HTR-8/SVneo (cell line): ENCODE data around the gene GSC2.

Experiments used
- DNase-seq: peaks from one replicate; pipeline ENCODE4 v3.0.0; 2011; ENCODE audit warnings: low spot score, mixed read lengths; ENCODE audit not compliant: insufficient read length
- FAIRE-seq: peaks from 2 replicates; lab custom pipeline; 2011; peaks lifted over from hg19 to GRCh38; lab: Jason Lieb, UNC

Gene GSC2

DNA sequence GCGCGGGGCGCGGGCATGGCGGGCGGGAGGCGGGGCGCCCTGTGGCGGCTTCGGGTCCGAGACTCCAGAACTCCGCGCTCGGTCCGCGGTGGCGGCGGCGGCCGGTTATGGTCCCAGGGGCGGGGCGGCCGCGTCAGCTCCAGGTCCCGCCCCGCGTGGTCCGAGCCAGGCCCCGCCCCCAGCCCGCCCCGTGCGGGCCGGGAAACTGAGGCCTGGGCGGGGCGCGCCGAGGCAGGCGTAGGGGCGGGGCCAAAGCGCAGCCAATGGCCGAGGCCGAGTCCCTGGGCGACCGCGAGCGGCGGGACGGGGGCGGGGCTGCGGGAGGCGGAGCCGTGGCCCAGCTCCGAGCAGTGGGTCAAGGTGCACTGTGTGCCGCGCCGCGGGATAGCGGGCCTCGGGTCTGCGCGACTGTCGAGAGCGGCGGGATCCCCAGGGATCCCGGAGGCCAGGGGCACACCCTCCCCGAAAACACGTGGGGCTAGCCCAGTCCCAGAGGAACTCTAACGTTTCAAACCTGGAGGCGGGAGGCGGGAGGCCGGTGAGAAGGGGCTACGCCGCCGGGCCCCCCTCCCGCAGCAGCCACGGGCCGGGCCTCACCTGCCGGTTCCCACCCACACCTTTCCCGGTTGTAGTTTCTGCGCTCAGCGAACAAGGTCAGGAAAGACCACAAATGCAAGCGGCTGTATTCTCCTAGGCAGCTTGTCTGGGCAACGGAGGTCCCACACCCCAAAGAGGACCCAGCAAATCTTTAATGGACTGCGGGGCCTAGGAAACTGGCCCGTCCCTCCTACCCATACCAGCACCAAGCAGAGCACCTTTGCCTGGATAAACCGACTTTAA is 28.8 kb upstream of the GSC2 start, which contains the start of gene SLC25A1:
SLC25A1 (minus strand) TSS at position 80 of the 840 bp plus-strand sequence; CDS start at position 17, 63 bp downstream.
- DNase-seq (peak; percentile 88), FAIRE-seq (peak; percentile 93)

DNA sequence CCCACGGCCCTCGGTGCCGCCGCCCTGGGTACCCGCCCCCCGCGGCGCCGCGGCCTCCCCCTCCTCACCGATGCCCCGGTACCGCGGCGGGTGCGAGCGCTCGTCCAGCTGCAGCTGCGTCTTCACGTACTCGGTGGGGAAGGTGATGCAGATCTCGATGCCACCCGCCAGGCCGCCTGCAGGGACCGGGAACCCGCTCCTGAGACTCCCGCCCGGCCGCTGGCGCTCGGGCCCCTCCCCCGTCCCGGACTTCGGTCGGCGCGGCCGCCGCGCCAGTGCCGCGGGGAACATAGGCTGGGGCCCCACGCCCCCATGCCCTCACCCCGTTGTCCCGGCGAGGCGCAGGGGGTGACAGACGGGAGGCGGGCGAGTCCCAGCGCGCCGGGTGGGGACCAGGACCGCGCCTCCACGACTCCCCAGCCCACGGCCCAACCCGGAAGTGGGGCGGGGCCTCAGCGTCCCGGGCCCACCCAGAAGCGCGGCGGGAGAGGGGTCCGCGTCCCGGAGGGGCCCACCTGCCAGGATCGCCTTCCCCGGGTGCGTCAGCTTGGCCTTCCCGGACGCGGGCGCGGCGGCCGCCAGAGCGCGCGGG is 28.1 kb upstream of the GSC2 start:
- DNase-seq, result no peak
- no peak for FAIRE-seq

DNA sequence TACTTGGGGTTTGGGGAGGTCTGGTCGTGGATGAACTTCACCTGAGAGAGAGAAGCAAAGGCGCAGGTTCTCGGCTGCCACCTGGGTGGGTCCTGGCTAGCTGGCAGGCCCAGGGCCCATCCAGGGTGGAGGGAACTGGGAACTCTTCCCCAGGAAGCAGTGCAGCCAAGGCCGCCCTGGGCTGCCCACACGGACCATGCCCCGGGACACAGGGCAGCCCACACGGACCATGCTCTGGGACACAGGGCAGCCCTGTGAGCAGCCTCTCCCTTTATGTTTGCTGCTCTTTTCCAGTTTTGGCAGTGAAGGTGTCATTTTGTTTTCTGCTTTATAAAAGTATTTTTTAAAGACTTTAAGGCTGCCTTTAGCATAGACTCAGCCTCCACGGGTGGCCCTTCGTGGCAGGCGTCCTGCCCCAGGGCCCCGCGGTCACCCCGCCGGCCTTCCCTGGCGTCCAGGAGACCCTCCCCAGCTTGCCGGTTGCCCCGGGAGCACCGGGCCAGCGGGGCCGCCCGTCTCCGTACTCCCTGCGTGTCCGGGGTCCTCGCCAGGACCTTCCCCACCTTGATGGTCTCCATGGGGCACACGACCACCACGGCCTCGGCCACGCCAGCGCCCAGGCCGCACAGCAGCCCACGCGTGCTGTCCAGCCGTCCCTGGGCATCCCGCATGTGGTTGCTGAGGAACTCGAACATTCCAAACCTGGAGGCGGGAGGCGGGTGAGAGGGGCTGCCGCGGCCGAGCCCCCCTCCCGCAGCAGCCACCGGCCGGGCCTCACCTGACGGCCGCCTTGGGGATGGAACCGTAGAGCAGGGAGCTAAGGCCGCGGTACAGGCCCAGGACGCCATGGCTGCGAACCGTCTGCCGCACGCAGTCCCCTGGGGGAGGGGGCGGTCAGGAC is 27.3 kb upstream of the GSC2 start:
- DNase-seq, result no peak
- FAIRE-seq, result no peak

DNA sequence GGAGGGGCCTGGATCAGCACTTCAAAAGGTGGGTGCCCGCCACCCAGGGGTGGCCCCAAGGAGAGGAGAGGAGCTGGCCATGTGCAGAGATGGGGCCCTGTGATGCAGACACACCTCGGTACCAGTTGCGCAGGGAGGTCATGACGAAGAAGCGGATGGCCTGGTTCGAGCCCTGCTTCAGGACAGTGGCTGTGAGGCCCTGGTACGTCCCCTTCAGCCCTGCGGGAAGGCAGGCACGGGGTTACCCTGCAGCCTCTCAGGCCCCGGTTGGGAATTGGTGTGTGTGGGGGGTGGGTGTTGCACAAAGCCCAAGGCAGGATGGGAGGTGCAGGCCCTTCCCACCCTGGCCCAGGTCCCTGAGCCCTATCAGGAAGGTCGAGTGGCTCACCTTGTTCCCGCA is 26.6 kb upstream of the GSC2 start:
- FAIRE-seq, result no peak

DNA sequence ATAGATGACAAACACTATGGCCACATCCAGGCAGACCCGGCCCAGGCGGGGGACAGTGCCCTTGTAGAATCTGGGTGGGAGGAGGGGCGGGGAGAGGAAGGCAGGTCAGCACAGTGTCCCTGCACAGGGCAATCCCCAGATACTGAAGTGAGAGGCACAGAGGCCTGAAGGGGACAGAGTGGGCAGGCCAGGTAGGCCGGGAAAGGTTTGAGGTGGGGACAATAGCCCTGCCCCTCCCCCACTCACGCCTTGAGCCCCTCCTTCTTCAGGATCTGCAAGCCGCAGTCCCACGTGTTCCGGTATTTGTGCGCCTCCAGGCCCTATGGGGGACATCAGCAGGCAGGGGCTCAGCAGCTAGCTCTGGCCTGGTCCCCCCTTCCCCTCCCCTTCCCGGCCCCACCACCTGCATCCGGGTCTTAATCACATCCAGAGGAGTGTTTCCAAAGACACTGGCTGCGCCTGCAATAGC is 26.1 kb upstream of the GSC2 start:
- FAIRE-seq (no peak), DNase-seq (no peak)

More for the DNA sequence above, 26.6 kb upstream of the GSC2 start:
- no peak for DNase-seq

DNA sequence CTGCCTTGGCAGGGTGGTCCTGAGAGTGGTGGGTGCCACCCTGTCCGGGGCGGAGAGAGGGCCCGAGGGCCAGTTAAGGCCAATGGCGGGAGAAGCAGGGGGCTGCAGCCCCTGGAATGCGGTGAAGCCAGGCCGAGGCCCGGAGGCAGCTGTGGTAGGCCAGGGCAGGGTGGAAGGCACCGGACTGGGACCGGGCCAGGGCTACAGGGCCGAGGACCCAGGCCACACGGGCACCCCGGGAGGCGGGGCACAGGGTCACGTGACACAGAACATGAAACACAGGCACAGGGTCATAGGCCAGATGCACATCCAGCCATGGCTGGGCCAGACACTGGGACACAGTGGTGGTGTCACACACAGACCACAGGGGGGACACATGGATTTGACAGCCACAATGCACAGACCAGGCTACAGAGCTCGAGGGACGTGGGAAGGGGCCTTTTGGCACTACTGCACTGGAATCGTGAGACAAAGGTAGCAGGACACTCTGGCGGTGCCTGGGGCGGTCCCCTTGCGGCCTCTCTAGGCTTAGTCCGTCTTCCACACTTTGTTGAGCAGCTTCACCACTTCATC is 25.6 kb upstream of the GSC2 start:
- FAIRE-seq (peak; percentile 40), DNase-seq (no peak)

DNA sequence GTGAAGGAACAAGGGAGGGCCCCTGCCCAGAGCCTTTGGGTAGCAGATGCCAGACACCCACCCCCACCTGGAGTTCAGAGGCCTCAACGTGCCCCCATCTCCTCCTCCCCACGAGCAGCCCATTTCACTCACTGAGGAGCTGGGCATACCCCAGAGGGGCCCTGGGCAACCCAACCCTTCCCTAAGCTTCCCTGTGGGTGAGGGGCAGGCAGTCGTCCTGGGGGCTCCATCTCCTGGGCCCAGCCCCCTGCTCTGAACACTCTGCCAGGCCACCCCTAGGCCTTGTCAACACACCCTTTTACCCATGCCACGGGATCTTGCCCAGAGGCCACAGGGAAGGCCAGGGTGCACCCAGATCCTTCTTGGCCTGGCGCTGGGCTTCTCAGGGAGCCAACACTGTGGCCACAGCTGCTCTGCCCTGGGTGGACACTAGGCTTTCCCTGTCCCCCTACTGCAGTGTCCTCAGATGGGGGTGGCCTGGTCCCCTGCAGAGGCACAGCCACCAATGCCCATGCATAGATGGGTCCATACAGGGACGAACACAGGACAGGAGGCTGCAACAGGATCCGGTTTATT is 25.0 kb upstream of the GSC2 start:
- no peak for DNase-seq
- FAIRE-seq, result no peak

DNA sequence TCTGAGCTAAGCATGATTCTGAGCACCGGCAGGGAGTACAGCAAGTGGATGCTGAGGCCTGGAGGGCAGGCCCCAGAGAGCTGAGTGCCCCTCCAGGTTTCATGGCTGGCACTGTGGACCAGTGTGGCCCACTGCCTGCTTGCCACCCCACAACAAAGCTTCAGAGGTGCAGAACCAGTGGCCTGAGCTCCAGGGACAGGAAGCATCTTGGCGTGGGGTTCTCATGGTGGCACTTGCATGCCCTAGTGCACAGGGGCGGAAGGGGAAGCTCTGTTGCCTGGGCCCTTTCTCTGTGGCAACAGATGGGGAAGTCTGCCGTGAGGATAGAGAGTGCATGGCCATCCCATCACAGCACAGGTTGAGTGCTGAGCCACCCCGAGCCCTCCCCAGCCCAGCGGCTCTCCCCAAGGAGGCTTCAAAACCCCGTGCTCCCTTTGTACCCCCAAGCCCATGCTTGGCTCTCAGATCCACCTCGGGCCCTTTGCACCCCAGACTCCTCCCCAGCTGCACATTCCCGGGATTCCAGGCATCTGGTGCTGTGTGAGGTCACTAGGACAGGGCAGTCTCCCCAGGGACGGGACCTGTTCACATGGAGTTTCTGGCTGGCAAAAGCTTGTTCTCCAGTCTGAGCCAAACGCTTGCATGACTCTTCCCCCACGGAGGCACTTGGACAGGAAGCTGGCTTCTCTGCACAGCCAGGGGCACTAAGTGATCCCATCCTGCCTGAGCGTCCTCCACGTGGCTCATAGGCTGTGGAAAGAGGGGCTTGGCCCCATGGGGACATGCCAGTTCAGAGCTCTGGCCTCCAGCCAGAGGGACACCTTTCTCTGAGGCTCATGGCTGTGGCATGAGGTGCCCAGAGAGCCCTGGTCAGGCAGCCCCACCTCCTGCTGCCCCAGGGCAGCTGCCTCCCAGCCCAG is 24.3 kb upstream of the GSC2 start:
- FAIRE-seq (no peak), DNase-seq (no peak)

DNA sequence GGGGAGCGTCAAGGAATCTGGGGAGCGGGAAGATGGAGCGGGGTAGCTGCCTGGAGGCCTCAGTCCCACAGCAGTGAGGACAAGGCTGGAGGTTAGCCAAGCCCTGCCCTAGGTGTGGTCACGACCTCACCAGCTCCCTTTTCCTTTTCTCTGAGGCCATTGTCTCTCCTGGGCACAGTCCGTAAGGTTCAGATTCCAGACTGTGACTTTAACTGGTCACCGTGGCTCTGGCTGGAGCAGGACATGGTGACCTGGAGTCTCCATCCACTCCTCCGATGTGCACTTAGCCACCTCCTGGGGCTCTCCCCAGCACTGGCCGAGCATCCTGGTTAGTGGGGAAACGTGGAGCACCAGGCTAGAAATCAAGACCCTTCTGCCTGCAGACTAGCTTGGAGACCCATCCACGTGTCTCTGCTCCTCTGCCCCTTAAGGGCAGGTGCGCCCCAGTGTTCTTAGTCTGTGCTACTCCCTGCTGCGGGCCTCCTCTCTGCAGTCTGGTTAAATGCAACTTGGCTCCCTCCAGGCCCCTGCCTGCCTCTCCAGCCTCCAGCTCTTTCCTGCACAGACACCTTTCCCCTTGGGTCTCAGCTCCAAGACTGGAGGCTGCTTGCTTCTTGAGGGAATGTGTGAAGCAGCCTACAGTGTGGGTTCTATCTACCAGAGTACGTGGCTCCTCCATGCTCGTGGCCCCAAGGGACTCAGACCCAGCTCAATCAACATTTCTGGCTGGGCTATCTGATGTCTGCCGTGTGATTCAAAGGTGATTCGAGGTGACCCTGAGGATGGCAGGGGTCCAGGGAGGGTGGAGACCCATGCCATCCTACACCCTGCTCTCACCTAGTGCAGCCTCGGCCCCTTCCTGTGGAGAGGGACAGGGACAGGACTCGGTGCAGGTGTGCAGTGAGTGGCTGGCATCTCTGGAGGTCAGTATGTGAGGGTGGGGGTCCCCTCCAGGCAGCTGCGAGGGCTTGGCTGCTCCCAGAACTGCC is 23.2 kb upstream of the GSC2 start:
- no peak for FAIRE-seq
- DNase-seq, result no peak

DNA sequence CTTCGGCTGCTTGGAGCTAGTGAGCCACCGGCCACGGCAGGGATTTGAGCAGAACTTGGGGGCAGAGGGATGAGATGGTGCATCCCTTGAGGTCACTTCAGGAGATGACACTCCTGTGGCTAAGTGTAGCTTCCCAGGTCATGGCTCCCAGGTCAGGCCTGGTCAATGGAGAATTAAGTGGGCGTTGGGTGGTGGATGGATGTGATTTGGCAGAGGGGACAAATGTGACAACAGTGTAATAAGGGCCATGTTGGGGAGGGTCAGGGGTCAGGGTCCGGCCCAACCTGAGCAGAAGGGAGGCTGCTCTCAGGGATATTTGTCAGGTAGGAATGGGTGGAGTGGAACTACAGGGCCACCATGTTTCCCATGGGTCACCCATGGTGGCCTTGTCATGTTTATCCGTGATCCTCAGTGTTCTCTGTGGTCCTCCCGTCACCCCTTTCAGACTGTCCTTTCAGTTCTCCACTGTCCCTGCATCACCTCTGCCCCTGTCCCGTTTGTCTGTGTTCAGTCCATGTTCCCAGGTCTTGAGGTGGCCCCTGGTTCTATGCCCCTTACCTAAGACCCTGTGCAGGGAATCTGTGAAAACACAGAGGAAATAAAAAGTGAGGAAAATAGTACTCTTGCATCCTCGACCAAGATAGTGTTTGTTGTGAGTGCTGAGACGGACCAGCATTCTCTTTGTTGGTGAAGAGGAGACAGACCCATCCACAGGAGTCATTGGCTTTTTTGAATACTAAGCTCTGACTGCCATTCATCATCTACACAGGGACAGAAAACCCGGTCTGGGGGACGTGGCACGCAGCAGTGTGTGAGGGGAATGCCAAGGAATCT is 22.3 kb upstream of the GSC2 start:
- DNase-seq (no peak), FAIRE-seq (no peak)

DNA sequence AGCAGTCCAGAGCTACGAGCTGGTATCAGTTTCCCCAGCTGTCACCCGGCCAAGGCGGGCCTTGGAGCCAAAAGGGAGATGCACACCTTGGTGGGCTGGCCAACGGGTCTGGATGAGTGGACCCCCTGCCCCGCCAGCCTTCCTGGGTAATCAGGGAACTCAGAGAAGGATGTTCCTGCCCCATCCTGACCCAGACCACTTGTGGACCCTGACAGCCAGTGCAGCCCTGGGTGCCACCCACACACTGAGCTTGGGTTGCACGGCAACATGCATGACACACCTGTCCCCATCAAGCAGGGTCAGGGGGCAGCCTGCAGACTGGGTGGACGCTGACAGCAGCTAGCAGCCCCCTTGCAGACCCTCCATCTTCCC is 19.8 kb upstream of the GSC2 start:
- no peak for FAIRE-seq
- no peak for DNase-seq

DNA sequence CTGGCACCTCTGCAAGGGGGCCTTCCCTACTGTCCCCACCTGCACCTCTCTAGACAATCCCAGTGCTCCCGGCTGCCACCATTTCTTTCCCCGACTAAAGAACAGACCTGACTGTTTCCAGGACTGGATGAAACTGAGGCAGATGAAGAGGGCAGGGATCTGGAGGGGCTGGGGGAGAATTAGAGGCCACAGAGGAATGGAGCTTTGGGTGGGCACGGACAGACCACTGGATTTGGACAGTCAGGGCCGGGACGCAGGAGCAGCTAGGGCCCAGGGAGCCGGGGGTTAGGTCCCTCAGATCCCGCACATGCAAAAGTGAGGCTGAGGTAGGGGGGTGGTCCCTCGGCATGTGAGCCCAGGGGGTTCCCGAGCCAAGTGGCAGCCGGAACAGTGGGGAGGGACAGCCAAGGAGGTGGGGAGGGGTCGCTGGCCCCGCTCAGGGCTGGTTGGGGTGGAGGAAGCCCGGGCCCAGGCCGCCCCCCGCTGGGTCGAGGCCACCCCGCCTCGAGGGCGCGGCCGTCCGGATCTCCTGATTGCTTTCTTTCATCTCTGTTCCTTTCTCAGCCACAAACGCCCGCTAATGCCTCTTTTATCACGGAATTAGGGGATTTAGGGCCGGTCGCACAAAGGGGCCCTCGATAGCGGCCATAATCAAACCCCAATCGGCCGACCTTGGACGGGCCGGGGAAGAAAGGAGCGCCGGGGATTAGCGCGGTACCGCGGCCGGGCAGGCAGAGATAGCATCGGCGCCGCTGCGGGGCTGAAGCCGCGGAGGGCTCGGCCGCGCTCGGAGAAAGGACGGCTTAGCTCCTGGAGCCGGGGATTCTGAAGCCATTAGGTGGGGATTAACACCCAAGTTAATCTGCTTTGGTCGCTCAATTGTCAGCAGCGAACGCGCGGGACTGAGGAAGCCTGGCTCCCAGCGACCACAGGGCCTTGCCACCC is 19.2 kb upstream of the GSC2 start:
- FAIRE-seq (no peak), DNase-seq (no peak)

DNA sequence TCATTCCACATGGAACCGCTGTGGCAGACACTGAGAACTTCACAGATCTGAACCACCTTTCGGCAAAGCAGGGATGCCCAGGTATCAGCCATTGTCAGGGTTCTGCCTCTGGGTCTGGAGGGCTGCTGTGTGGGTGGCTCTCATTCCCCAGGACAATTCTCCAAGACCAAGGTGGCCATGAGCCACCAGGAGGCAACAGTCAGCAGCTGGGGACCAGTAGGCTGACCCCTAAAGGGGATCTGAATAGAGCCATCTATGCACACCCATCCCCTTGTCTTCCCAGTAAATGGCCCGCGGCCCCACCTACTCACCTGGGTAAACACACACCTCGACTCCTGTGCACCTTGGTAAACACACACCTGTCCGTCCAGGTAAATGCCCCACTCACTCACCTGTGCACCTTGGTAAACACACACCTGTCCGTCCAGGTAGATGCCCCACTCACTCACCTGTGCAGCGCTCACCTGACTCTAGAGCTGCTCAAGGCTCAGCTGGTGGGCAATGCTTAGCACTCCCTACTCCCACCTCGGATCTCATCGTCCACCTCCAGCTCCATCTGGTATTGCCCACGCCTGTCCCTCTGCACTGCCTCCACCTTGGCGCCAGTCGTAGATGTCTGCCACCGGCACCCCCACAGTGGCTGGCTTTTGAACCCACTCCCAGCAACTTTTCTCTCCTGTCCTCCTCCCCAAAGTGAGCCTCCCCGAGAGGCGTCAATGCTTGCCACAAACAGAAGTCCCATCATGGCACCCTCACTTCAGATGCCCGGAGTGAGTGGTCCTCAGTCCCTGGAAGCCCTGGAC is 18.2 kb upstream of the GSC2 start:
- no peak for FAIRE-seq
- DNase-seq, result no peak

DNA sequence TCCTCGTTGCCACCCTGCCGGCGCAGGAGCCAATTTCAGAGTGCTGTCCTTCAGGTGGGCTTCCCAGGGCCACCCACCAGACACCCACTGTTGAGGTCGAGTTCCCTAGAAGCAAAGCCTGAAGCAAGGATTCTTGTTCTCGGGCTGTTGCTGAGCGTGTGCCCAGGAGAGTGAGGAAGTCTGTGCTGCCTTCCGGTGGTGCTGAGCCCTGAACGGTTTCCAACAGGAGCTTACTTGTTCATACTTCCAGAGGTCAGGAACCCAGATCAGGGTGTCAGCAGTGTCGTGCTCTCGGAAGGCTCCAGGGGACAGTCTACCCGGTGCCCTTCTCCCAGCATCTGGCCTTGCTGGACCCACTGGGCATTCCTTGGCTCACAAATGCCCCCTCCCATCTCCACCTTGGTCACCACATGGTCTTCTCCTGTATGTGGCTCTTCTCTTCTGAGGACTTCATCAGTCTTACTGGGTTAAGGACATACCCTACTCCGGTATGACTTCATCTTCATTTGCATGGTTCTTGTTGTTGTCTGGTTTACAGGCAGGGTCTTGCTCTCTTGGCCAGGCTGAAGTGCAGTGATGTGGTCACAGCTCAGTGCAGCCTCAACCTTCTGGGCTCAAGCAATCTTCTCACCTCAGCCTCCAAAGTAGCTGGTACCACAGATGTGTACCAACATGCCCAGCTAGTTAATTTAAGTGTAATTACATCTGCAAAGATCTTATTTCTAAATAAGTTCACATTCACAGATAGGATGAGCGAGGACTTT is 17.2 kb upstream of the GSC2 start:
- FAIRE-seq, result no peak
- DNase-seq, result no peak
